Measurements from ENCODE around the gene NUP133.
"Not testable (repeated sequence)": the region's sequence is repeated elsewhere in the genome, so short reads cannot be mapped to it uniquely, and the experiment has no call there.

Gene NUP133

DNA sequence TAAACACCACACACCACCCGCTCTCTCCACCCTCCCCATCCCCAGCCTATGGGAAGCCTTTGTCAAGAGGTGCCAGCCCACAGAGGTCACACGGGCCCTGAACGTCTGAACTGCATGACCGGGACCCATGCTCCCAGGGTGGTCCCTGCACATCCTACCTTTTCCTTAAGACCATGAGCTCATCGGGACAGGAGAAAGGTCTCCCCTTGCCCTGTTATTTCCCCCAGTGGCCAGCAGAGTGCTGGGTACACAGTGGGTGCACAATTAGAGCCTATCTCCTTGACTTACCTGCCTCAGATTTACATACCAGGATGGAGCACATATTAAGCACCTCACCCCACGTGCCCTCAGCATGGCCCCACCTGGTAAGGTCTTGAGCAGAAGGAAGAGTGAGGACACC, 105.1 kb downstream of the NUP133 start:
- TF ChIP-seq, protein P1, sequence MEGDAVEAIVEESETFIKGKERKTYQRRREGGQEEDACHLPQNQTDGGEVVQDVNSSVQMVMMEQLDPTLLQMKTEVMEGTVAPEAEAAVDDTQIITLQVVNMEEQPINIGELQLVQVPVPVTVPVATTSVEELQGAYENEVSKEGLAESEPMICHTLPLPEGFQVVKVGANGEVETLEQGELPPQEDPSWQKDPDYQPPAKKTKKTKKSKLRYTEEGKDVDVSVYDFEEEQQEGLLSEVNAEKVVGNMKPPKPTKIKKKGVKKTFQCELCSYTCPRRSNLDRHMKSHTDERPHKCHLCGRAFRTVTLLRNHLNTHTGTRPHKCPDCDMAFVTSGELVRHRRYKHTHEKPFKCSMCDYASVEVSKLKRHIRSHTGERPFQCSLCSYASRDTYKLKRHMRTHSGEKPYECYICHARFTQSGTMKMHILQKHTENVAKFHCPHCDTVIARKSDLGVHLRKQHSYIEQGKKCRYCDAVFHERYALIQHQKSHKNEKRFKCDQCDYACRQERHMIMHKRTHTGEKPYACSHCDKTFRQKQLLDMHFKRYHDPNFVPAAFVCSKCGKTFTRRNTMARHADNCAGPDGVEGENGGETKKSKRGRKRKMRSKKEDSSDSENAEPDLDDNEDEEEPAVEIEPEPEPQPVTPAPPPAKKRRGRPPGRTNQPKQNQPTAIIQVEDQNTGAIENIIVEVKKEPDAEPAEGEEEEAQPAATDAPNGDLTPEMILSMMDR (IDR thresholded peaks at IDR 0.05; ENCODE audit: control extremely low read depth, extremely low read depth, low read depth, missing control alignments): no peak
- CTCF ChIA-PET: no interaction called here
- POLR2A ChIA-PET: interaction anchor here (0.5 kb wide), 1 partner anchor 16 kb away, joined by 3 read pairs; no protein-coding TSS in a partner anchor
- no peak for DNase-seq (ENCODE audit: extremely low spot score)

DNA sequence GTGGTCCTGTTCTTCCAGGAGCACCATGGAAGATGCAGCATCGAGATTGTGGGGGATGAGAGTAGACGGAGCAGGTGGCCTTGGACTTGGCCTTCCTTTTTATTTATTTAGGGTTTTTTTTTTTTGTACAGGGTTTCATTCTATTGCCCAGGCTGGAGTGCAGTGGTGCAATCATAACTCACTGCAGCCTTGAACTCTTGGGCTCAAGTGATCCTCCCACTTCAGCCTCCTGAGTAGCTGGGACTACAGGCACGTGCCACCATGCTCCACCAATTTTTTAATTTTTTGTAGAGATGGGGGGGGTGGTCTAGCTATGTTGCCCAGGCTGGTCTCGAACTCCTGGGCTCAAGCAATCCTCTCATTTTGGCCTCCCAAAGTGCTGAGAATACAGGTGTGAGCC, 105.8 kb downstream of the NUP133 start:
- POLR2A ChIA-PET: interaction anchor here (0.5 kb wide), 1 partner anchor 17 kb away, joined by 3 read pairs; no protein-coding TSS in a partner anchor
- CTCF ChIA-PET; DNase-seq (ENCODE audit: extremely low spot score): not testable (repeated sequence)

DNA sequence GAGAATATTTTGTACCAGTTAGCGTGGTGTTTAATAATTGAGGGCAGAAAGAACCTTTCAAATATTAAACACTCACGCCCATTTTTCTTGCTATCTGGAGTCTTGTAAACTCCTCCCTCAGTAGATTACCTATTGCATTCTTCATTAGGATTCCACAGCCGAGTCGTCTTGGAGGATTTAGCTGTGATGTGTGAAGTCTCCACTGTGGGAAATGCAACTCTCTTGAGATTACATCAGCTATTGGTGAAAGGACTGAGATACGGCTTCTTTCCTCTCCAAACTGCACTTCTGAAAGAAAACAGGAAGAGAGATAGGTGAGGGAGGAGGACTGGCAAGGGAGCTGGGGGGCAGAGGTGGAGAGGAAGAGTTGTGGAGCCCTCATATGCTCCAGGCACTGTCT, 110.4 kb downstream of the NUP133 start:
- ChIA-PET POLR2A (no interaction called here), CTCF (no interaction called here)
- DNase-seq (ENCODE audit: extremely low spot score): no peak
- TF ChIP-seq, protein P1 (IDR thresholded peaks at IDR 0.05; ENCODE audit: control extremely low read depth, extremely low read depth, low read depth, missing control alignments): no peak

DNA sequence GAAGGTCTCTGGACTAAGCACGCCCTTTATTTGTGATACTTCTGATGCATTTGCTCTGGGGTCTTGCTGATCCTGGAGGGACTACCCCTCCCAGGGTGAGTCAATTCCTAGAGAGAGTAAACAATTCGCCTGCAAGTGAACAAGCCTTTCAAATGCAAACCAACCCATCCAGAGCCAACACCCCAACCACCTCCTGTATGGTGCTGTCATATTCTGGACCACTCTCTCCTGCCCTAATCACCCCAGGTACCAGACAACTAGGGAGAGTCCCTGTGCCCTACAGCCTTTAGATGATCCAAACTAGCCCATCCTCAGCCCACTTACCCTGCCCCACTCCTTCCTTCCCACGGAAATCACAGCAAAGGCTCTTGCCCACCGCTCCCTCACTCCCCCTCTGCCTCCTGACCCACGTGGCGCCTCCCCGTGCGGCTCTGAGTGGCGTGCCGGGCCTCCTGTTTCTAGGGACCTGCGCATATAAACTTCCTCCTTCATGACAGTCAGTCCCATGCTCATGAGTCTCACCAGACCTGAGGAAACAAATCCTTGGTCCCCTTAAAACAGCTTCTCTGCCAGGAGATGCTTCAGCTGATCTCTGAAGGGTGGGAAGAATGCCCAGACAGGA, 111.4 kb downstream of the NUP133 start:
- POLR2A ChIA-PET: no interaction called here
- TF ChIP-seq, protein P1 (IDR thresholded peaks at IDR 0.05; ENCODE audit: control extremely low read depth, extremely low read depth, low read depth, missing control alignments): no peak
- CTCF ChIA-PET: no interaction called here

DNA sequence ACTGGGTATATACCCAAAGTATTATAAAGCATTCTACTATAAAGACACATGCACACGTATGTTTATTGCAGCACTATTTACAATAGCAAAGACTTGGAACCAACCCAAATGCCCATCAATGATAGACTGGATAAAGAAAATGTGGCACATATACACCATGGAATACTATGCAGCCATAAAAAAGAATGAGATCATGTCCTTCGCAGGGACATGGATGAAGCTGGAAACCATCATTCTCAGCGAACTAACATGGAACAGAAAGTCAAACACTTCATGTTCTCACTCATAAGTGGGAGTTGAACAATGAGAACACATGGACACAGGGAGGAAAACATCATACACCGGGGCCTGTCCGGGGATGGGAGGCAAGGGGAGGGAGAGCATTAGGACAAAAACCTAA, 113.6 kb downstream of the NUP133 start:
- DNase-seq (ENCODE audit: extremely low spot score); POLR2A ChIA-PET: not testable (repeated sequence)
- CTCF ChIA-PET: interaction anchor here (1.0 kb wide), 1 partner anchor 10 kb away, joined by 3 read pairs; no protein-coding TSS in a partner anchor

More for the DNA sequence above, 111.4 kb downstream of the NUP133 start:
- DNase-seq (ENCODE audit: extremely low spot score): no peak

DNA sequence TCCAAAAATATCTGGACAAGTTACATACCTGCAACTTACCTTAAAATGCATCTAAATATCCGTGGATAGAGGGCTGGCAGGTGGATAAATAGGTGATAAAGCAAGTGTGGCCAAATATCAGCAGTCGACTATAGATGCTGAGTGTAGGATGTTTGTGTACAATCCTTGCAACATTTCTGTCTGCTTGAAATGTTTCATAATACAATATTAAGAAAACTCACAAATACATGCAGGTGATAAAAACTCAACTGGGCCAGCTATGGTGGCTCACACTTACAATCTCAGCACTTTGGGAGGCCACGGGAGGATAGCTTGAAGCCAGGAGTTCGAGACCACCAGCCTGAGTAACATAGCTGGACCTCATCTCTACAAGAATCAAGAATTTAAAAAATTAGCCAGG, 115.2 kb downstream of the NUP133 start:
- CTCF ChIA-PET: no interaction called here
- TF ChIP-seq, protein P1 (IDR thresholded peaks at IDR 0.05; ENCODE audit: control extremely low read depth, extremely low read depth, low read depth, missing control alignments): no peak
- POLR2A ChIA-PET: no interaction called here
- DNase-seq (ENCODE audit: extremely low spot score): no peak
